ENCODE results near the gene PLD6.
"Not testable (repeated sequence)": the region's sequence is repeated elsewhere in the genome, so short reads cannot be mapped to it uniquely, and the experiment has no call there.

Gene PLD6

GRCh38 chr17:17196776-17197175 is 9.4 kb downstream of the PLD6 start:
- DNase-seq: no peak

DNA sequence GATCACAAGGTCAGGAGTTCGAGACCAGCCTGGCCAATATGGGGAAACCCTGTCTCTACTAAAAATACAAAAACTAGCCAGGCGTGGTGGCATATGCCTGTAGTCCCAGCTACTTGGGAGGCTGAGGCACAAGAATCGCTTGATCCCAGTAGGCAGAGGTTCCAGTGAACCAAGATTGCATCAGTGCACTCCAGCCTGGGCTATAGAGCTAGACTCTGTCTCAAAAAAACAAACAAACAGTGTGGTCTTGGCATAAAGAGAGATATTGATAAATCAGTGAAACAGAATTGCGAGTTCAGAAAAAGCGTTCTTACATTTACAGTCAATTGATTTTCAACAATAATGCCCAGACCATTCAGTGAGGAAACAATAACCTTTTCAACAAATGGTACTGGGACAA is 10.7 kb downstream of the PLD6 start:
- DNase-seq: not testable (repeated sequence)

- no peak for DNase-seq
These were observed 14.2 kb downstream of the PLD6 start for GRCh38 chr17:17191961-17192381.

GRCh38 chr17:17191346-17191792 is 14.8 kb downstream of the PLD6 start:
- peak; percentile 62 for DNase-seq

DNA sequence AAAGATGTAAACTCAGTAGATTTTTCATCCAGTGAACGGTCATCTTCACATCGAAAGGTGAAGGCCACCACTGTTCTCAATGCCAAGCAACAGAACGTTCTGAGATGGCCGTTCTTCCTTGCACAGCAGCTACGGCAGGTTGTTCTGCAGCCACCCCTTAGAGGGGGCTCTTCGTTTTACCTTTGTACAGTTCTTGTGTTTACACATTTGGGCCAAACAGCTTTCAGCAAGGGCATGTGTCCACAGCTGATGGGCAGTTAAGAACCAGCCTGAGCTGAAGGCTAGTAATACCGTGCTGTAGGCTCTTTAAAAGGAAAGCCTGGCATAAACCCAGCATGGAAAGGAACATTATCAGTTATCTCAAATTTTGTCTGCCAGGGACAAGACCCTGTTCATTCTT is 15.9 kb downstream of the PLD6 start:
- DNase-seq: no peak

DNA sequence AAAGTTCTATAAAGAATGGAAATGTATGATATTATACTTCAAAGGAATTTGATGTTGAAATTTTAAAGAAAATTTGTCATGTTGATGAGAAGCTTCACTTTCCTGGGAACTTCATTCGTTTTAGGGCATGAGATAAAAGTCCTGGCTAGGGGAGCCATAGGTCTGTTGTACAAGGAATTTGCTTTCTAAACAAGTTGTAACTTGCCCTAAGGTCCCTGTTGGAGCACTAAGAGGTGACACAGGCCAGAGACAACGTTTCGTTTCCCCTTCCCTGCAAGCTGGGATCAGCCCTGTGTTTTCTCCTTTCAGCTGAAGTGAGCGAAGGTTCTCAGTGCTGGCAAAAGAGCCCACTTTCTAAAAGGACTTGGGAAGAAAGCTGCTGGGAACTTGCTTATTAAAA is 16.6 kb downstream of the PLD6 start:
- DNase-seq: no peak

DNA sequence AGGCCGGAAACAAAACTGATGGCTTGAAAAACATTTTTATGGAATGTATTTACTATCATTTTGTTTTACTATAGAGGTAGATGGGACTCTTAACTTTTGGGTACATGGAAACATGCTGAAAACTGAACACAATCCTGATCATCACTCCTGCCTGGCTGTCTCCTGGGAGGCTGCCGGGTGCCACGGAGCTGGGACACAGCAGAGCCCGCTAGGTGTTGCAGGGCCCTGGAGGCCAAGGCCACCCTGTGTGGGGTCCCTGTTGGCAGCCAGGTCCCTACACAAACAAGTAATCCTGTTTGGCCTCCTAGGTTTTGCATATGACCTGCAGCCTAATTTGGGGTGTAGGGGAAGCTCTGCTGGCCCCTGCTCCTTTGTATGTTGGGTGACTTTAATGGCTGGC is 17.5 kb downstream of the PLD6 start:
- no peak for DNase-seq

GRCh38 chr17:17186551-17187505 is 19.3 kb downstream of the PLD6 start:
- DNase-seq: no peak

GRCh38 chr17:17186051-17186450 is 20.1 kb downstream of the PLD6 start:
- DNase-seq: no peak

DNA sequence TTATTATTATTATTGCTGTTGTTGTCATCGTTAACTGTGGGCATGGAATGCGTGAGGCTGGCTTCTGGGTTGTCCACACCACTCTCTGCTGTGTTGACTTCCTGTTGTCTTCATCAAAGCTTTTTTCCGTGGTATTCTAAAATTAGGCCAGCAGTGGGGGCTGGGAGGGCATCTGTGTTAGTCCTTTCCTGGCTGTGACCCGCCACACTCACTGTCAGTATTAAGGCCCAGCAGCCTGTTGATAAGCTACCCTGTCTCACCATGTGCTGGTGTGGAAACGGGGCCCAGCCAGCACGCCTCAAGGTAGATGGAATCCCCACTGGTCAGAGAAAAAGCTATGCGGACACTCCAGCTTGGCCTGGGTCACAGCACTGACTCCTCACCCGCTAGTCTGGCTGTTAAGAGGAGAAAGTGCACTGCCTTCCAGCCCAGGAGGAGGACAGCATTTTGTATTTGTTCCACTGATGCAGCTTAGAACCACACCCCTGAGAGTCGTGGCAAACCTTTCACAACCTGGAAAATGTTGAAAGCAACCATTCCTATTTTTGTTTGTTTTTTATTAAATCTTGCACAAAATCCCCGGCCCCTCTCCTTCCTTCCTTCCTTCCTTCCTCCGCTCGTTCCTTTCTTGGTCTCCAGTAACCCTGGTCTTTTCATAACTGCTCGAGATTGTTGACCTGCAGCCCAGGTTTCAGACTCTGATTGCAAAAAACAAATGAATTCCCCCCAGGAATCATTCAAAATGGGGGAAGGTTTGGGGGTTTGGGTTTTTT is 21.0 kb downstream of the PLD6 start:
- not testable (repeated sequence) for DNase-seq

- no peak for DNase-seq
These were observed 22.4 kb downstream of the PLD6 start for GRCh38 chr17:17183744-17184143.

GRCh38 chr17:17182598-17183136 is 23.5 kb downstream of the PLD6 start:
- DNase-seq: no peak

- DNase-seq: no peak
These were observed 24.2 kb downstream of the PLD6 start for GRCh38 chr17:17181666-17182597.

GRCh38 chr17:17180741-17181525 is 25.2 kb downstream of the PLD6 start:
- no peak for DNase-seq

GRCh38 chr17:17180141-17180603 is 26.0 kb downstream of the PLD6 start:
- no peak for DNase-seq

DNA sequence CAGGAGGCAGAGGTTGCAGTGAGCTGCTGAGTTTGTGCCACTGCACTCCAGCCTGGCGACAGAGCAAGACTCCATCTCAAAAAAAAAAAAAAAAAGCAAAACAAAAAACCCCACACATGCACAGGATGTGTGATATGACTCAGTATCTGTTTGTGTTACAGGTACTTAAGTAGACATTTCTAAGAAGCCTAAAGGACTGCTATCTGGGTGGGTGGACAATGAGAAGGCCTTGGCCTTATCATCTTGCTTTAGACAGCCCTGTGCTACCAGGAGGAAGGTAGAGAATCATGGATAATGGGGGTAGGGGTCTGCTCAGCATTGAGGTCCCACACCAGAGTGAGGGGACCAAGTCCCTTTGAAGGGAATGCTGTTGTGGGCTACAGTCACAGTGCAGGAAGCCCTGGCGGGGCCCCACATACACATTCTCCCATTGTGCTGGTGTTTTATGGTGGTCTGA is 26.7 kb downstream of the PLD6 start:
- DNase-seq: no peak

GRCh38 chr17:17177176-17177575 is 29.0 kb downstream of the PLD6 start:
- DNase-seq: no peak

- no peak for DNase-seq
These were observed 29.8 kb downstream of the PLD6 start for GRCh38 chr17:17176341-17176740.

GRCh38 chr17:17175917-17176316 is 30.2 kb downstream of the PLD6 start:
- no peak for DNase-seq

DNA sequence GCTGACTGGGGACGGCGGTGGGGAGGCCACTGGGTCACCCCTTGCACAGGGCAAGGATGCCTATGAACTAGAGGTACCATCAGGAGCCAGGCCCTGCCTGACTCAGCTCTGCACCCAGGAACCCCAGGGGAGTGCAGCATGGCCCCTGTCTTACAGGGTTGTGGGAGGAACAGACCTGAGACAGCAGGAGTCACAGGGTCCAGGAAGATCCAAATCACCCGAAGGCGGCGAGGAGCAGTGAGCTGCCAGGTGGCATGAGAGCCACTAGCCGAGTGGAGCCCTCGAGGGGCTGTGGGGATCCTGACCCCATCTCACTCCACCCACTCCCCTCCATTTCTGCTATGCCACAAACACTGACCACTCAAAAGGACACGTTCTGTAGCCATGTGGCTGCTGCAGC is 30.8 kb downstream of the PLD6 start:
- no peak for DNase-seq

- no peak for DNase-seq
These were observed 32.2 kb downstream of the PLD6 start for GRCh38 chr17:17173921-17174320.

All from NCI-H226 (cell line).